ENCODE measurements around the gene TBATA. TPM values are rescaled to one million over a fixed set of nuclear protein-coding genes. Genes with fewer than 3 reads are reported as not detected.
A peak's percentile ranks its signal among the peaks of the same experiment; 100 is the strongest.

Gene TBATA
- total and polyA plus RNA-seq, 2 of the 8 experiments (the other 6 are each of a cell fraction or from before 2014, with no cell fraction given) = not detected

GRCh38 chr10:70753026-70753663, 32.0 kb downstream of the TBATA start:
- Histone ChIP-seq H4K5ac (ENCODE audit: insufficient read length, low read depth, low read length) (no peak overlapping the region), H3K9me3 (ENCODE audit: insufficient read depth in 2 of 2, low read depth in 1 of 2, low read length in 1 of 2) (no peaks in the 10 kb centered on the region), H4K8ac (ENCODE audit: extremely low read depth, insufficient read depth, low read length) (no peak overlapping the region), H2AFZ (ENCODE audit: low read length) (no peak overlapping the region), H4K20me1 (replicated peaks in 1 of 2; ENCODE audit: control insufficient read depth in 1 of 2, insufficient read depth in 2 of 2, low read length in 2 of 2) (no peaks in the 10 kb centered on the region), H2BK20ac (ENCODE audit: low read length) (no peak overlapping the region), H3K4ac (replicated peaks; ENCODE audit: insufficient read length, low read depth, low read length) (no peak overlapping the region), H2BK5ac (ENCODE audit: low read depth, low read length) (peak overlapping the region; percentile 1; the same call in 1 of the 2 replicates), H3K14ac (ENCODE audit: insufficient read length) (no peak overlapping the region), H3K79me2 (ENCODE audit: control insufficient read depth in 1 of 2, insufficient read depth in 2 of 2, low read length in 2 of 2) (no peaks in the 10 kb centered on the region), H3K18ac (ENCODE audit: extremely low read depth, low read length) (no peak overlapping the region), H3K23me2 (ENCODE audit: low read depth, low read length) (no peaks in the 10 kb centered on the region), H2BK120ac (replicated peaks; ENCODE audit: low read depth, low read length) (no peak overlapping the region), H3K9ac (replicated peaks in 1 of 4; ENCODE audit: extremely low read depth in 1 of 4, low read depth in 3 of 4, low read length in 3 of 4) (no peak overlapping the region), H2BK12ac (ENCODE audit: low read depth, low read length) (no peak overlapping the region), H3K23ac (ENCODE audit: insufficient read length) (no peak overlapping the region), H3K4me1 (replicated peaks in 1 of 4; ENCODE audit: control insufficient read depth in 3 of 4, insufficient read depth in 4 of 4, low read length in 3 of 4) (peaks cover 0 to 3% (median 0%) of the 10 kb centered on the region in 4 experiments; a peak in 3 of 7 replicates), H2AK5ac (ENCODE audit: low read depth, low read length) (no peak overlapping the region), H3K79me1 (ENCODE audit: low read depth, low read length) (no peaks in the 10 kb centered on the region), H2BK15ac (ENCODE audit: low read length) (0 out of 2 replicates have a peak overlapping the region, but pooled peaks have one; percentile 81), H4K91ac (replicated peaks; ENCODE audit: insufficient read length, low read length) (no peak overlapping the region), H3K4me3 (ENCODE audit: extremely low read depth in 1 of 4, insufficient read depth in 2 of 4, low read depth in 3 of 4, low read length in 4 of 4) (no peak overlapping the region), H3K27ac (ENCODE audit: low read depth, low read length) (no peak overlapping the region), H3K27me3 (replicated peaks in 1 of 4; ENCODE audit: control insufficient read depth in 3 of 4, extremely low read depth in 1 of 4, insufficient read depth in 3 of 4, low read length in 3 of 4) (no peaks in the 10 kb centered on the region), H3K56ac (replicated peaks; ENCODE audit: insufficient read length, low read depth, low read length) (no peak overlapping the region), H3K36me3 (ENCODE audit: control insufficient read depth in 2 of 4, insufficient read depth in 4 of 4, low read length in 3 of 4) (no peaks in the 10 kb centered on the region), H3K4me2 (ENCODE audit: insufficient read depth in 1 of 2, low read depth in 2 of 2, low read length in 2 of 2) (no peak overlapping the region)
- WGBS, 2 experiments (ENCODE audit: extremely low coverage in 1 of 2, insufficient coverage in 1 of 2, insufficient read length in 1 of 2, insufficient replicate concordance in 2 of 2, low coverage in 1 of 2, low lambda C conversion rate in 2 of 2, missing lambda C conversion rate in 1 of 2) = 91% methylated on average over 10 of the region's 10 CpGs; no CpG with 5 or more reads in 1 of the 2 experiments
- CTCF ChIA-PET (ENCODE audit: partially characterized antibody) = interaction anchor here (1.1 to 3.7 kb wide), 8 partner anchors 8 to 141 kb away, joined by 3 to 11 read pairs (median 4); no protein-coding TSS in a partner anchor
- POLR2A ChIA-PET (ENCODE audit: partially characterized antibody) = no interaction called here
- FAIRE-seq (no peak), DNase-seq (ENCODE audit: low read depth in 1 of 2, low spot score in 2 of 2) (no peak)
- no peak for TF ChIP-seq CHD2 (IDR thresholded peaks at IDR 0.05; ENCODE audit: low read length)
- TF ChIP-seq POU5F1 (IDR thresholded peaks at IDR 0.05; ENCODE audit: low read depth, low read length) = no peak
- TF ChIP-seq SP1 (IDR thresholded peaks at IDR 0.05; ENCODE audit: low read depth, low read length) = no peak
- TF ChIP-seq PHF8 (conservative IDR thresholded peaks at IDR 0.05; ENCODE audit: low read depth, low read length) = no peak
- no peak for TF ChIP-seq KDM5A (IDR thresholded peaks at IDR 0.05; ENCODE audit: low read length)
- TF ChIP-seq CEBPB (IDR thresholded peaks at IDR 0.05; ENCODE audit: low read depth, low read length) = no peak
- TF ChIP-seq RBBP5 (IDR thresholded peaks at IDR 0.05; ENCODE audit: borderline replicate concordance, low read depth, low read length) = no peak
- no peak for TF ChIP-seq TAF7 (optimal IDR thresholded peaks at IDR 0.05; ENCODE audit: borderline replicate concordance, low read depth, low read length)
- TF ChIP-seq CHD1 (IDR thresholded peaks at IDR 0.05; ENCODE audit: low read depth, low read length) = no peak
- no peak for TF ChIP-seq SIN3A (conservative IDR thresholded peaks at IDR 0.05 in 1 of 2, IDR thresholded peaks at IDR 0.05 in 1 of 2; ENCODE audit: low read depth in 1 of 2, low read length in 2 of 2)
- TF ChIP-seq ZNF274 (IDR thresholded peaks at IDR 0.05; ENCODE audit: borderline replicate concordance, extremely low read depth, low read length) = no peak
- no peak for TF ChIP-seq CREB1 (IDR thresholded peaks at IDR 0.05)
- TF ChIP-seq BCL11A (IDR thresholded peaks at IDR 0.05; ENCODE audit: low read depth in 2 of 2, low read length in 2 of 2) = no peak
- TF ChIP-seq RNF2 (IDR thresholded peaks at IDR 0.05; ENCODE audit: borderline replicate concordance, low read depth, low read length, missing control alignments, poor library complexity, severe bottlenecking) = no peak

Measured in H1 (cell line).